SK-N-MC (cell line): Measurements from ENCODE around the gene SYTL3.

Source experiments
- DNase-seq: peaks from one replicate; pipeline ENCODE4 v3.0.0-alpha.2; 2011; ENCODE audit warnings: low read depth, low spot score
- H3K27ac ChIP-seq: fragments of 200-600 bp; sonication (generic); 2 replicates; pipeline ENCODE4 v1.5.1; 2016; ENCODE audit warnings: mixed run types
- H3K36me3 ChIP-seq: fragments of 200-600 bp; sonication (generic); 2 replicates; pipeline ENCODE4 v1.6.1; 2017; ENCODE audit warnings: antibody characterized with exemption, low read length, mixed read lengths; ENCODE audit not compliant: insufficient read depth
- H3K4me3 ChIP-seq: fragments of 200-600 bp; sonication (generic); 2 replicates; pipeline ENCODE4 v1.5.1; 2016
- H3K9ac ChIP-seq: fragments of 200-600 bp; sonication (generic); 2 replicates; pipeline ENCODE4 v1.8.0; 2017; ENCODE audit warnings: mixed run types, mixed read lengths; ENCODE audit not compliant: insufficient read length
- H3K9me3 ChIP-seq: fragments of 200-600 bp; sonication (generic); 2 replicates; pipeline ENCODE4 v1.6.1; 2017; ENCODE audit warnings: low read depth, mild to moderate bottlenecking, antibody characterized with exemption, low read length, moderate library complexity, mixed read lengths
- EZH2 ChIP-seq: fragments of 200-600 bp; sonication (generic); IDR thresholded peaks from one replicate; pipeline ENCODE4 v1.6.1; 2017; ENCODE audit warnings: antibody characterized with exemption
- FOXP2 ChIP-seq: optimal IDR thresholded peaks from 2 replicates; pipeline ENCODE3; 2011; ENCODE audit warnings: mild to moderate bottlenecking, moderate library complexity; ENCODE audit not compliant: insufficient read depth; ENCODE audit errors: extremely low read length, control extremely low read depth
- POLR2AphosphoS5 ChIP-seq: IDR thresholded peaks from 2 replicates; pipeline ENCODE4 v1.6.1; 2012; ENCODE audit warnings: mild to moderate bottlenecking, low read depth, low read length, borderline replicate concordance

The SYTL3 gene

DNA sequence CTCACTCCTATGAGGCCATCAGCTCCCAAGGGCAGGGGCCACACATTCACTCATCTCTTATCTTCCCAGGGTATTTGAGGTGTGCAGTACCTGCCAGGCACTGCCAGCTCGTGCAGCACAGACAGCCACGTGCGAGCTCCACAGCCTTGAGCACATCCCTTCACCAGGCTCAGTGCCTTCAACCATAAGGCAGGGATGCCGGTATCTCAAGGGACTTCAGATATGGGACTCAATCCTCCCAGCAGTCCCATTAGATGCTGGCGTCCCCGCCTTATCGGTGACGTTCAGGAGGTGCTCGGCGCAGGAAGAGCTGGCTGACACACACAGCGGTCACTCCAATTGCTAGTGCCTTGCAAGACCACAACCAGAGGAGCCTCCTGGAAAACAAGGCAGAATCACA is 122.3 kb downstream of the SYTL3 start:
- peaks cover 88% of the 10 kb centered on the region for H3K36me3 ChIP-seq

DNA sequence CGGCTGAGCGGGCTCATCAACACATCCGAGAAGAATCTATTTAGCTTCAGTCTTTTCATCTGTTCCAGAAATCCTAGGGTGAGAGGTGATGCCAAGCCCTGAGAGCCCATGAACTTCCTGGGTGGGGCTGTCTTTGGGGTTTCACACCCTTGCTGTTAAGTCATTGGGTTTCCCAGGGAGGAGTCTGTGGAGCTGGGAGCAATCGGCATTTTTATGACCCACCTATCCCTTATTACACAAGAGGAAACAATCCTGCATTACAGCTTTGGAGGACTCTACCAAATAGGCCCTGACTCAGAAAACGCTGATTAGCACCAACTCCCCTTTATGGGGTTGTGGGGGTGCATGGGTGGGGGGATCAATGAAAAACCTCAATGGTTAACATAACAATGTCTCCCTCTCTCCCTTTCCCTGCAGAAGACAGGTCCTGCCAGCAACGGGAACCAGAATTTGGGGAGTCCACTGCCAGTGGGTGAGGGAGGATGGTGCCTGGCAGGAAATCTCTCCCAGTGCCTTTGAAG is 123.1 kb downstream of the SYTL3 start:
- H3K9me3 ChIP-seq: no peaks in the 10 kb centered on the region
- peaks cover 88% of the 10 kb centered on the region for H3K36me3 ChIP-seq
- DNase-seq: no peak
- no peak overlapping the region for H3K4me3 ChIP-seq
- 0 out of 2 replicates have a peak overlapping the region, but pooled peaks have one; percentile 2 for H3K27ac ChIP-seq
- TF ChIP-seq EZH2: no peak
- no peak for TF ChIP-seq POLR2AphosphoS5
- TF ChIP-seq FOXP2: no peak
- no peak overlapping the region for H3K9ac ChIP-seq

More for the DNA sequence above, 122.3 kb downstream of the SYTL3 start:
- no peak for DNase-seq
- H3K4me3 ChIP-seq: no peak overlapping the region
- no peaks in the 10 kb centered on the region for H3K9me3 ChIP-seq
- no peak overlapping the region for H3K9ac ChIP-seq
- TF ChIP-seq FOXP2: no peak
- no peak for TF ChIP-seq POLR2AphosphoS5
- TF ChIP-seq EZH2: no peak
- H3K27ac ChIP-seq: no peak overlapping the region

DNA sequence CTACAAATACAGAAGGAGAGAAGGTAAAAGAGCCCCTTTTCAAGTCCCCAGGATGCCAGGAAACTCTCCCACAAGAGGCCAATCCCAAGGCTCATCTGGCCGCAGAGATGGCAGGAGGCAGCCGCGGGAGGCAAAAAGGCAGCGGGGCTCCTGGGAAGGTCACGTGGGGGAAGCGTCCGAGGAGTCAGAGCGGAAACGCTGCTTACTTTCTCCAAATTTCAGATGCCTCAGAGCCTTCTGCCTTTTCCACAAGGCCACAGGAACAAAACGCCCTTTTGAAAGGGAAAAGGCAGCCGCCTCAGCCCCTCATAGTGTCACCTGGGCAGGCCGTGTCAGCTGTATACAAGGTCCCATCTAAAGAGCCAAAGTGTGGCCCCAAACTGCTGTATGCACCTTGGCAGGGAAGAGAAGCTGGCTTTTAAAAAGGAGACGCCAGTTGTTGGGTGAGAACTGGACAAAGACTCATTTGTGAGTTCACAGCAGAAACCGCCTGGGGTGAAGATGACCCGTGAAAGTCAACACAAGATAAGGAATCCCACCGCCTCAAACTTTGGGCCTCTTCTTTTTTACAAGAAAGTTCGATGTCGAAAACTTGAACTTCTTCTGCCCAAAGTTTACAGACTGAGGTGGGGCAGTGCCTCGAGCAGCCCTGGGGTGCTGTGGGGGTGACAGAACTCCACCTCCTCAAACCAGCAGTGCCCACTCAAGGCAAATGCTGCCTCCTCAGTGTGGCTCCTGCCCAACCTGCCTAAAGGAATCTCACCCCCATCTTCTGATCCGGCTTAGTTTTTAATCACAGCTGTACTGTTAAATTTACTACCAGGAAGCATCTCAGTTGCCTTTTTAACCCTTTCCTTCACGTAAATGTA is 124.0 kb downstream of the SYTL3 start:
- DNase-seq: no peak
- H3K27ac ChIP-seq: peak overlapping the region; percentile 71
- H3K4me3 ChIP-seq: peak overlapping the region; percentile 65; the same call in 1 of the 2 replicates
- peaks cover 86% of the 10 kb centered on the region for H3K36me3 ChIP-seq
- no peaks in the 10 kb centered on the region for H3K9me3 ChIP-seq
- no peak overlapping the region for H3K9ac ChIP-seq
- no peak for TF ChIP-seq FOXP2

DNA sequence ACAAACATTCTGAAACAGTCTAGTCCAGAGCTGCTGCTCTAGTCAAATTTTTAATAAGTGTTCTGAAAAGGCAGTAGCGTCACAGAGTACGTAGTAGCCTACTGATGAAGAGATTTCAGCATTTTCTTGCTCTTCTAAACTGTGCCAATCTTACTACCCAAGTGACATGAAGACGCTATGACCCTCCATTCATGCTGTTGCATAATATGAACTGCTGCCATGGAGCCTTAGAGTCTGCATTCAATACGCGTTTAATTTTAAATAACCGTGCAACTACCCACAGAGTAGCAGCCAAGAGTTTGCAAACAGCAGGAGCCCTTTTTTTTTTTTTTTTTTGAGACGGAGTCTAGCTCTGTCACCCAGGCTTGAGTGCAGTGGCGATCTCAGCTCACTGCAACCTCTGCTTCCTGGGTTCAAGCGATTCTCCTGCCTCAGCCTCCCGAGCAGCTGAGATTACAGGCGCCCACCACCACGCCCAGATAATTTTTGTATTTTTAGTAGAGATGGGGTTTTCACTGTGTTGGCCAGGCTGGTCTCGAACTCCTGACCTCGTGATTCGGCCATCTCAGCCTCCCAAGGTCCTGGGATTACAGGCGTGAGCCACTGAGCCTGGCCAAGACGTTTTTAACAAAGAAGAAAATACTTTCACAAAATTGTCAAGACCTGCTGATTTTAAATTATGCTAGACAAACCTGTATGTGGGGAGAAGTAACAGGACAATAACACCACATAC is 125.0 kb downstream of the SYTL3 start:
- Histone ChIP-seq H3K36me3 (peaks cover 75% of the 10 kb centered on the region), H3K27ac (peak overlapping the region; percentile 71), H3K4me3 (peak overlapping the region; percentile 65), H3K9ac (no peak overlapping the region), H3K9me3 (no peaks in the 10 kb centered on the region)
- TF ChIP-seq POLR2AphosphoS5: no peak
- TF ChIP-seq EZH2: no peak
- TF ChIP-seq FOXP2: no peak
- peak; percentile 95 for DNase-seq

DNA sequence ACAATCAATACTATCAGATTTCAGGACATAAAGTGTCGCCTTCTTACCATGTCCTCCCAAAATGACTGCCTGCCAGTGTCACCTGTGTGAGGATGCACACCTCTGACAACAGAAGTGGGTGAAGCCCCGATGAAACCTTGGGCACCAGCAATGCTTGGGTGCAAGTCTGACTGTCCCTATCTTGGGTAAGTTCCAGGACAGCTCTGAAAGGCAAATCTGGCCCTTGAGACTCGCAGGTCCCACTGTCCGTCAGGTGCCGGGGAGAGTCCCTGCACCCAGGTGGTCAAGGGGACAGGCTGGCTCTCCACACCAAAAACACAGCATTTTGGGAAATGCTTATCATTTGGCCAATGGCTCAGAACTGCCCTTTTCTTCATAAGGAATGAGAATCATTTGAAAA is 126.0 kb downstream of the SYTL3 start:
- no peak for DNase-seq
- H3K36me3 ChIP-seq: peaks cover 74% of the 10 kb centered on the region
- no peak overlapping the region for H3K27ac ChIP-seq
- H3K9ac ChIP-seq: no peak overlapping the region
- H3K9me3 ChIP-seq: no peaks in the 10 kb centered on the region
- TF ChIP-seq POLR2AphosphoS5: no peak
- TF ChIP-seq EZH2: no peak
- TF ChIP-seq FOXP2: no peak
- no peak overlapping the region for H3K4me3 ChIP-seq

DNA sequence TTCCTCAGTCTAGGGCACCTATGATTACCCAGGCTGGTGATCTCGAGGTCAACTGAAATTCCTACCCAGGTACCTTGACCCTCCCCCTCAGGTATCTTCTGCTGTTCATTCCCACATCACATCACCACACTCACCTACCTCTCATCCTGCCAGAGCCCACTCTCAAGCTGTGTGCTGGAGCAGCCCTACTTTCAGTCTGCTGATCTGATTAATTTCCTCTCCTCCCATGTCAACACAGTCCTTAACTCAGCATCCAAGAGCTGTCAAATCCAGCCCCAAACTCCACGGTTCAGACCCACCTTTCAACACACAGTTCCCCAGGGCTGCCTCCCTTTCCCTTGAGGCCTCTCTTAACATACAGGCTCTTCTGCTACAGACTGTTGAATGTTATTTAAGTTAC is 126.9 kb downstream of the SYTL3 start:
- Histone ChIP-seq H3K4me3 (no peak overlapping the region), H3K27ac (no peak overlapping the region), H3K36me3 (peaks cover 74% of the 10 kb centered on the region), H3K9me3 (no peaks in the 10 kb centered on the region), H3K9ac (no peak overlapping the region)
- no peak for DNase-seq
- TF ChIP-seq EZH2: no peak
- no peak for TF ChIP-seq FOXP2
- no peak for TF ChIP-seq POLR2AphosphoS5

DNA sequence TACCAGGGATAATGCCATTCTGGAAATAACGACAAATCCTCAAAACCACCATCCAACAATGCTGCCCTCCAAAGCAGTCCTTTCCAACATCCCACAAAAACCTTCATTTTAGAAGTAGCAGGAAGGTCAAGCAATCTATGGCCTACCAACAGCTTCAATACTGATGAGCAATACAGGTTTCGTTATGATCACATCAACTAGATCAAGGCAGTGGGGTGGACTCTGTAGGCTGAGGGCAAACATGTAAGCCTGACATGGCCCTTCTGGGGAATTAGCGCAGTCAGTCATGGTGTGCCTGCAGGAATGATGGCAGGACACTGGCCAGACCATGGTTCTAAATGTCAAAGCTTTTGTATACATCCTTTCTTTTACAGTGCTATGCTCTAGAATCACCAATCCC is 127.7 kb downstream of the SYTL3 start:
- DNase-seq: no peak
- Histone ChIP-seq H3K4me3 (no peak overlapping the region), H3K27ac (no peak overlapping the region), H3K9ac (no peak overlapping the region), H3K36me3 (peaks cover 74% of the 10 kb centered on the region), H3K9me3 (no peaks in the 10 kb centered on the region)
- TF ChIP-seq EZH2: no peak
- no peak for TF ChIP-seq FOXP2
- no peak for TF ChIP-seq POLR2AphosphoS5

DNA sequence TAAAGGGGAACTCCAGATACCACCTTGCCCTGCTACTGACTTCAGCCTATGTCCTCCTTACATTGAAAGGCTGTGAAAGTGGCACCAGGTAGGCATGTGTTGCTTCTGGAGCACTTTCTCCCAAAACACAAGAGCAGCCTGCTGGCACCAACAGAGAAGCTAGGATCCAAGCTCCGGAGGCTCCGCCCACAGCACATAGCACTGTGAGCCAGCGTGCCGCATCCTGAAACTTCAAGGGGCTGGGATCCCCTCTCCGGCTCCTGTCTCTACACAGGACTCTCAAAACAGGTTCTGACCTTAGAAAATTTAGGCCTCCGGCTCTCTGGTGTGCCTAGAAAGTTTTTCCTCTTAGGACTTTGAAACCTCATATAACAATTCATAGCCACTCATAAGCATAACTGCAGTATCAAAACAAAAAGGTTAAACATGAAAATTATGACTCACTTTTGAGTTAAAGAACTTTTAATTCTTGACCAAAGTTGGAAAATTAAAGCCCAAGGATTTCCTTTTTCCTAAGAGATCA is 128.2 kb downstream of the SYTL3 start:
- no peak overlapping the region for H3K4me3 ChIP-seq
- H3K36me3 ChIP-seq: peaks cover 74% of the 10 kb centered on the region
- DNase-seq: no peak
- no peak overlapping the region for H3K27ac ChIP-seq
- no peak overlapping the region for H3K9ac ChIP-seq
- no peaks in the 10 kb centered on the region for H3K9me3 ChIP-seq
- TF ChIP-seq EZH2 (no peak), FOXP2 (no peak), POLR2AphosphoS5 (no peak)
